ENCODE results near the gene UQCRC1. TPM values are rescaled to one million over a fixed set of nuclear protein-coding genes. Genes with fewer than 3 reads are reported as not detected.

The UQCRC1 gene
- total RNA-seq, 1 experiment from 2014 or later, result 323 TPM

DNA sequence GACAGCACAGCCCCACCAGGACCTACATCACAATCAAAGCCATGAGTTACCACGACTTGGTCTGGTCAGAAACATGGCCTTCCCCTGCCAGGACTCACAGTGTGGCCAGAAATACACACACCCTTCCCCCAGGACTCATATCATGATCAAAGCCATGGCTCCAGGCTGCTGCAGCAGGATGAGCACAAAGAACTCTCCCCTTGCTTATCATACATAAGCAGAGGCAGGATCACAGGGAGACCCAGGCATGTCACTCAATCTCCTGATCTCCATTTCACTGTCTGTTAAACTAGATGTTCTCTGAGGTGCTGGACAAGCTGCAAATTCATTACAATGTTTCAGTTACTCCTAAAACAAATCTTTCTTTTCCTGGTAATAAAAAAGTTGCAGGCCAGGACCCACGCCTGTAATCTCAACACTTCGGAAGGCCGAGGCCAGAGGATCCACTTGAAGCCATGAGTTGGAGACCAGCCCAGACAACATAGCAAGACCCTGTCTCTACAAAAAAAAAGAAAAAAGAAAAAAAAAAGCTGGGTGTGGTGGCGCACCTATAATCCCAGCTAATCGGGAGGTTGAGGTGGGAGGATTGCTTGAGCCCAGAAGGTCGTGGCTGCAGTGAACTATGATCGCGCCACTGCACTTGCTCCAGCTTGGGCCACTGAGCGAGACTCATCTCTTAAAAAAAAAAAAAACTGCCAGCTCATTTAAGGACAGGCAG is 54.1 kb downstream of the UQCRC1 start:
- POLR2A ChIA-PET, result interaction anchor here (0.6 to 0.7 kb wide), 2 partner anchors 28 to 456 kb away, joined by 3 read pairs; no protein-coding TSS in a partner anchor
- peaks cover 30% of the 10 kb centered on the region for H3K36me3 Mint-ChIP-seq

DNA sequence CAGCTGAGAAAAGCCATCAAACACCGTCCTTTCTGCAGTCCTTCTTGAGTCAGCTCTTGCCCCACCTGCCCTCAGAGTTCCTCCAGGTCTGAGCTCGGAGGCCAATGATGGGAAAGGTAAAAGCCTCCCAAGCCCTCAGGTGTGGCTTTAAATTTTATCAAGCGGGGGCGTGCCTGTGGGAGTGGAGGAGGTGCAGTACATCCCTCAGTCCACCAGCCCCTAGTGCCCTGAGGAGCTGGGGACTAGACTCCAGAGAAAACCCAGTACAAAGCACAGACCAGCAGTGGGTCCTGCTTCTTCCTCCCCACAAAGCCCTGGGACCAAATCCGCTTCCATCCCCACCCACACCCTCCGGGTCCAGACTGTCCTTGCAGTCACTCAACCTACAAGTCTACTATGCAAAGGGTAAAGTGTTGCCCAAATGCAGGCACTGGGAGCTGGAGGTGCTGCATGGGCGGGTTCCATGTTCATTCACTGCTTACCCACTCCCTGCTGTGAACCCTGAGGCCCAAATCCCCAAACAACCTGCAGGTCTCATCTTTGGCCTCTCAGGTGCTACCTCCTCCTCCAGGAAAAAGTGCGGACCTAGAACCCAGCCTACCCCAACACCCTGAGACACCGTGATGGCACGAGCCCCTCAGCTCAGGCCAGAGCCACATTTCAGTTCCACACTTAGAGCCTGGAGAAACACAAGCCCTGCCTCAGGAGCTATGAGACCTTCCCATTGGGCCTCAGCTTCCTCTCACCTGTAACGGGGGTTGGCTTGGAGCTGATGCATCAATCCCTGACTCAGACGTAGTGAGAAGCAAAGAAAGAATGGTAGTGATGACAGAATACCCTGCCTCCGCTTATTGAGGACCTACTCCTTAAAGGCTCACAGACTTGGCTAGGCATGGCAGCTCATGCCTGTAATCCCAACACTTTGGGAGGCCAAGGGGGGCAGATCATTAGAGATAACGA is 55.3 kb downstream of the UQCRC1 start:
- TF ChIP-seq, protein P1, sequence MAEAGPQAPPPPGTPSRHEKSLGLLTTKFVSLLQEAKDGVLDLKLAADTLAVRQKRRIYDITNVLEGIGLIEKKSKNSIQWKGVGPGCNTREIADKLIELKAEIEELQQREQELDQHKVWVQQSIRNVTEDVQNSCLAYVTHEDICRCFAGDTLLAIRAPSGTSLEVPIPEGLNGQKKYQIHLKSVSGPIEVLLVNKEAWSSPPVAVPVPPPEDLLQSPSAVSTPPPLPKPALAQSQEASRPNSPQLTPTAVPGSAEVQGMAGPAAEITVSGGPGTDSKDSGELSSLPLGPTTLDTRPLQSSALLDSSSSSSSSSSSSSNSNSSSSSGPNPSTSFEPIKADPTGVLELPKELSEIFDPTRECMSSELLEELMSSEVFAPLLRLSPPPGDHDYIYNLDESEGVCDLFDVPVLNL (CRISPR knock-in tag; IDR thresholded peaks at IDR 0.05; ENCODE audit: borderline replicate concordance, low read depth), result no peak
- TF ChIP-seq TEAD1 (CRISPR knock-in tag; IDR thresholded peaks at IDR 0.05), result no peak
- ChIA-PET CTCF (interaction anchor here (0.6 to 7.2 kb wide), 7 partner anchors 47 to 121 kb away, joined by 3 to 84 read pairs (median 4); partner anchors contain the start of genes SLC26A6 and UQCRC1), POLR2A (interaction anchor here (0.6 to 0.7 kb wide), 2 partner anchors 81 to 1108 kb away, joined by 3 to 8 read pairs; partner anchors contain the start of gene SLC26A6)
- Mint-ChIP-seq H3K36me3 (peaks cover 31% of the 10 kb centered on the region), H3K4me1 (peaks cover 48% of the 10 kb centered on the region), H3K9me3 (no peaks in the 10 kb centered on the region), H3K27me3 (ENCODE audit: low read depth) (no peaks in the 10 kb centered on the region), H3K4me3 (peak overlapping the region; percentile 86), H3K27ac (peak overlapping the region; percentile 82)
- ATAC-seq (no peak), DNase-seq (ENCODE audit: low spot score) (no peak)

More for the DNA sequence above, 54.1 kb downstream of the UQCRC1 start:
- peaks cover 60% of the 10 kb centered on the region for H3K4me1 Mint-ChIP-seq
- no peaks in the 10 kb centered on the region for H3K27me3 Mint-ChIP-seq (ENCODE audit: low read depth)
- TF ChIP-seq NR2C2 (CRISPR knock-in tag; IDR thresholded peaks at IDR 0.05) (no peak), MXD4 (CRISPR knock-in tag; IDR thresholded peaks at IDR 0.05; ENCODE audit: borderline replicate concordance) (no peak), ZNF416 (CRISPR knock-in tag; IDR thresholded peaks at IDR 0.05) (no peak), GRHL2 (CRISPR knock-in tag; IDR thresholded peaks at IDR 0.05; ENCODE audit: insufficient replicate concordance, severe bottlenecking) (no peak), ZNF121 (CRISPR knock-in tag; IDR thresholded peaks at IDR 0.05) (no peak), ZNF671 (CRISPR knock-in tag; IDR thresholded peaks at IDR 0.05) (no peak), JUN (CRISPR knock-in tag; IDR thresholded peaks at IDR 0.05) (no peak), ZNF232 (CRISPR knock-in tag; IDR thresholded peaks at IDR 0.05) (no peak), ZNF396 (CRISPR knock-in tag; IDR thresholded peaks at IDR 0.05; ENCODE audit: borderline replicate concordance) (no peak), SMAD3 (CRISPR knock-in tag; IDR thresholded peaks at IDR 0.05; ENCODE audit: borderline replicate concordance) (no peak), TEAD1 (CRISPR knock-in tag; IDR thresholded peaks at IDR 0.05) (no peak), FOXP1 (CRISPR knock-in tag; IDR thresholded peaks at IDR 0.05; ENCODE audit: borderline replicate concordance) (no peak)
- TF ChIP-seq, protein P2, sequence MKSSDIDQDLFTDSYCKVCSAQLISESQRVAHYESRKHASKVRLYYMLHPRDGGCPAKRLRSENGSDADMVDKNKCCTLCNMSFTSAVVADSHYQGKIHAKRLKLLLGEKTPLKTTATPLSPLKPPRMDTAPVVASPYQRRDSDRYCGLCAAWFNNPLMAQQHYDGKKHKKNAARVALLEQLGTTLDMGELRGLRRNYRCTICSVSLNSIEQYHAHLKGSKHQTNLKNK (CRISPR knock-in tag; IDR thresholded peaks at IDR 0.05), result no peak
- TF ChIP-seq, protein P3, sequence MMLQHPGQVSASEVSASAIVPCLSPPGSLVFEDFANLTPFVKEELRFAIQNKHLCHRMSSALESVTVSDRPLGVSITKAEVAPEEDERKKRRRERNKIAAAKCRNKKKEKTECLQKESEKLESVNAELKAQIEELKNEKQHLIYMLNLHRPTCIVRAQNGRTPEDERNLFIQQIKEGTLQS (CRISPR knock-in tag; conservative IDR thresholded peaks at IDR 0.05), result no peak
- TF ChIP-seq, protein P4, sequence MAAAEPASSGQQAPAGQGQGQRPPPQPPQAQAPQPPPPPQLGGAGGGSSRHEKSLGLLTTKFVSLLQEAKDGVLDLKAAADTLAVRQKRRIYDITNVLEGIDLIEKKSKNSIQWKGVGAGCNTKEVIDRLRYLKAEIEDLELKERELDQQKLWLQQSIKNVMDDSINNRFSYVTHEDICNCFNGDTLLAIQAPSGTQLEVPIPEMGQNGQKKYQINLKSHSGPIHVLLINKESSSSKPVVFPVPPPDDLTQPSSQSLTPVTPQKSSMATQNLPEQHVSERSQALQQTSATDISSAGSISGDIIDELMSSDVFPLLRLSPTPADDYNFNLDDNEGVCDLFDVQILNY (CRISPR knock-in tag; IDR thresholded peaks at IDR 0.05), result no peak
- TF ChIP-seq, protein P5, sequence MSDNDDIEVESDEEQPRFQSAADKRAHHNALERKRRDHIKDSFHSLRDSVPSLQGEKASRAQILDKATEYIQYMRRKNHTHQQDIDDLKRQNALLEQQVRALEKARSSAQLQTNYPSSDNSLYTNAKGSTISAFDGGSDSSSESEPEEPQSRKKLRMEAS (CRISPR knock-in tag; IDR thresholded peaks at IDR 0.05), result no peak
- TF ChIP-seq, protein P6, sequence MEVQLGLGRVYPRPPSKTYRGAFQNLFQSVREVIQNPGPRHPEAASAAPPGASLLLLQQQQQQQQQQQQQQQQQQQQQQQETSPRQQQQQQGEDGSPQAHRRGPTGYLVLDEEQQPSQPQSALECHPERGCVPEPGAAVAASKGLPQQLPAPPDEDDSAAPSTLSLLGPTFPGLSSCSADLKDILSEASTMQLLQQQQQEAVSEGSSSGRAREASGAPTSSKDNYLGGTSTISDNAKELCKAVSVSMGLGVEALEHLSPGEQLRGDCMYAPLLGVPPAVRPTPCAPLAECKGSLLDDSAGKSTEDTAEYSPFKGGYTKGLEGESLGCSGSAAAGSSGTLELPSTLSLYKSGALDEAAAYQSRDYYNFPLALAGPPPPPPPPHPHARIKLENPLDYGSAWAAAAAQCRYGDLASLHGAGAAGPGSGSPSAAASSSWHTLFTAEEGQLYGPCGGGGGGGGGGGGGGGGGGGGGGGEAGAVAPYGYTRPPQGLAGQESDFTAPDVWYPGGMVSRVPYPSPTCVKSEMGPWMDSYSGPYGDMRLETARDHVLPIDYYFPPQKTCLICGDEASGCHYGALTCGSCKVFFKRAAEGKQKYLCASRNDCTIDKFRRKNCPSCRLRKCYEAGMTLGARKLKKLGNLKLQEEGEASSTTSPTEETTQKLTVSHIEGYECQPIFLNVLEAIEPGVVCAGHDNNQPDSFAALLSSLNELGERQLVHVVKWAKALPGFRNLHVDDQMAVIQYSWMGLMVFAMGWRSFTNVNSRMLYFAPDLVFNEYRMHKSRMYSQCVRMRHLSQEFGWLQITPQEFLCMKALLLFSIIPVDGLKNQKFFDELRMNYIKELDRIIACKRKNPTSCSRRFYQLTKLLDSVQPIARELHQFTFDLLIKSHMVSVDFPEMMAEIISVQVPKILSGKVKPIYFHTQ (CRISPR knock-in tag; IDR thresholded peaks at IDR 0.05), result no peak
- DNase-seq (ENCODE audit: low spot score) (no peak), ATAC-seq (no peak)
- H3K9me3 Mint-ChIP-seq, result no peaks in the 10 kb centered on the region
- CTCF ChIA-PET, result interaction anchor here (1.3 to 7.2 kb wide), 3 partner anchors 48 to 120 kb away, joined by 4 to 84 read pairs (median 5); no protein-coding TSS in a partner anchor
- peak overlapping the region; percentile 92 for H3K27ac Mint-ChIP-seq
- H3K4me3 Mint-ChIP-seq, result peak overlapping the region; percentile 86

All from WTC11 (cell line).